Left lung (tissue), 10 donors: ENCODE measurements around the gene IGDCC3. TPM values are rescaled to one million over a fixed set of nuclear protein-coding genes. Genes with fewer than 3 reads are reported as not detected.
"Not testable (repeated sequence)": the region's sequence is repeated elsewhere in the genome, so short reads cannot be mapped to it uniquely, and the experiment has no call there.

Source experiments
- ATAC-seq: fragments of 200-7000 bp; cut with Tn5 transposase; one replicate; pipeline ENCODE4 v1.9.1; 2020; ENCODE audit warnings: moderate library complexity
- DNase-seq, 4 donors: peaks; one replicate each; pipeline ENCODE4 v3.0.0-alpha.2; 2013 to 2020
- H3K27ac ChIP-seq, 2 donors: fragments of 200-600 bp; sonication (generic) in 1 of 2; one replicate each; pipeline versions ENCODE4 v1.5.0 to v1.8.0; 2020 to 2021
- H3K27me3 ChIP-seq, 2 donors: fragments of 200-600 bp; sonication (generic) in 1 of 2; one replicate each; pipeline versions ENCODE4 v1.5.0 to v1.8.0; 2020 to 2021
- H3K36me3 ChIP-seq, 2 donors: fragments of 200-600 bp; sonication (generic) in 1 of 2; one replicate each; pipeline versions ENCODE4 v1.5.0 to v1.8.0; 2020 to 2021
- H3K4me1 ChIP-seq, 2 donors: fragments of 200-600 bp; one replicate each; pipeline ENCODE4 v1.8.0; 2021
- H3K4me3 ChIP-seq, 2 donors: fragments of 200-600 bp; sonication (generic) in 1 of 2; one replicate each; pipeline versions ENCODE4 v1.5.0 to v1.8.0; 2020 to 2021; ENCODE audit warnings: mild to moderate bottlenecking in 1 of 2
- H3K9me3 ChIP-seq, 2 donors: fragments of 200-600 bp; sonication (generic) in 1 of 2; one replicate each; pipeline versions ENCODE4 v1.5.0 to v1.8.0; 2020 to 2021
- CTCF ChIP-seq, 2 donors: fragments of 200-600 bp; sonication (generic) in 1 of 2; IDR thresholded peaks; one replicate each; pipeline versions ENCODE4 v1.5.0 to v1.8.0; 2021; ENCODE audit warnings: antibody characterized with exemption in 2 of 2
- intact Hi-C, 2 donors: fragments of 100-400 bp; cut with DNase I; formaldehyde crosslinking; loops; one replicate each; pipeline versions ENCODE4 v1.11.2 to v1.14.2; 2022
- polyA plus RNA-seq, 6 donors: library from polyadenylated mRNA; unstranded; fragments of 120-200 nt; gene quantifications; one replicate each; pipeline ENCODE4 v1.2.1, GENCODE V29; 2013; ENCODE audit not compliant: insufficient read length in 6 of 6
- total RNA-seq, 2 donors: library from RNA; stranded (reverse); fragmentation: NEBNext Ultra II Directional; extraction: Animal tissue kit (Norgen Biotek cat#: 25700); gene quantifications; one replicate each; pipeline ENCODE4 v1.2.1, GENCODE V29; 2021
- donor health status: DM: no; HTN: yes; CAD: no.
- donor health status: DM: no; HTN: no; CAD: no.

IGDCC3 gene
- total and polyA plus RNA-seq, 8 donors, result 0.20 to 12.8 (median 11.5) TPM; not detected in 1

- intact Hi-C loops, result no loop called here
- Histone ChIP-seq H3K27me3 (peaks cover 0 to 23% of the 10 kb centered on the region in 2 donors), H3K9me3 (peaks cover 0 to 14% of the 10 kb centered on the region in 2 donors), H3K4me1 (no peaks in the 10 kb centered on the region), H3K27ac (no peak overlapping the region), H3K4me3 (no peak overlapping the region), H3K36me3 (no peaks in the 10 kb centered on the region)
- no peak for ATAC-seq
- no peak for TF ChIP-seq CTCF (IDR thresholded peaks at IDR 0.05)
- no peak for DNase-seq
Measured at GRCh38 chr15:65349338-65349737, 28.5 kb downstream of the IGDCC3 start.

GRCh38 chr15:65347756-65348155 is 30.0 kb downstream of the IGDCC3 start:
- ATAC-seq, intact Hi-C loops, H3K27me3 ChIP-seq, H3K4me3 ChIP-seq, H3K4me1 ChIP-seq, H3K36me3 ChIP-seq, H3K27ac ChIP-seq, DNase-seq: not testable (repeated sequence)
- peaks cover 0 to 13% of the 10 kb centered on the region in 2 donors for H3K9me3 ChIP-seq

GRCh38 chr15:65346856-65347598 is 30.8 kb downstream of the IGDCC3 start:
- Histone ChIP-seq H3K4me1 (no peaks in the 10 kb centered on the region), H3K27me3 (peaks cover 0 to 8% of the 10 kb centered on the region in 2 donors), H3K4me3 (no peak overlapping the region), H3K27ac (no peak overlapping the region), H3K9me3 (peaks cover 0 to 6% of the 10 kb centered on the region in 2 donors), H3K36me3 (no peaks in the 10 kb centered on the region)
- DNase-seq (no peak), ATAC-seq (no peak)
- no peak for TF ChIP-seq CTCF (IDR thresholded peaks at IDR 0.05)
- intact Hi-C loops, result no loop called here

GRCh38 chr15:65344914-65345275 is 32.9 kb downstream of the IGDCC3 start:
- Histone ChIP-seq H3K9me3 (no peaks in the 10 kb centered on the region), H3K27me3 (peaks cover 0 to 4% of the 10 kb centered on the region in 2 donors), H3K4me3 (no peak overlapping the region), H3K36me3 (no peaks in the 10 kb centered on the region), H3K27ac (no peak overlapping the region), H3K4me1 (no peaks in the 10 kb centered on the region)
- TF ChIP-seq CTCF (IDR thresholded peaks at IDR 0.05), result no peak
- intact Hi-C loops, result no loop called here
- DNase-seq, result no peak
- no peak for ATAC-seq

- Histone ChIP-seq H3K4me1 (no peaks in the 10 kb centered on the region), H3K36me3 (no peaks in the 10 kb centered on the region), H3K9me3 (no peaks in the 10 kb centered on the region), H3K4me3 (no peak overlapping the region), H3K27ac (no peak overlapping the region), H3K27me3 (peaks cover 0 to 4% of the 10 kb centered on the region in 2 donors)
- no peak for TF ChIP-seq CTCF (IDR thresholded peaks at IDR 0.05)
- intact Hi-C loops, result no loop called here
- no peak for ATAC-seq
- peak in 1 of 4 donors; percentile 12 for DNase-seq
Measured at GRCh38 chr15:65344214-65344913, 33.4 kb downstream of the IGDCC3 start.
